Cardiac fibroblast (primary cell): ENCODE measurements around the gene SPDYE18.
A peak's percentile ranks its signal among the peaks of the same experiment; 100 is the strongest.
"Not testable (repeated sequence)": the region's sequence is repeated elsewhere in the genome, so short reads cannot be mapped to it uniquely, and the experiment has no call there.

ENCODE experiments used
- DNase-seq, 2 donors: peaks; one replicate each; pipeline versions ENCODE4 v3.0.0 to v3.0.0-alpha.2; 2010; ENCODE audit warnings: low read depth in 2 of 2
- H3K4me3 ChIP-seq, 2 donors: replicated peaks in 1 of 2; 1 replicate in 1 of 2; 2 replicates in 1 of 2; pipeline ENCODE4 v1.5.1; 2011; ENCODE audit warnings: low read depth in 2 of 2, low read length in 2 of 2, mild to moderate bottlenecking in 2 of 2, moderate library complexity in 1 of 2

Gene SPDYE18

GRCh38 chr7:77010074-77010680 is 52.2 kb downstream of the SPDYE18 start:
- not testable (repeated sequence) for H3K4me3 ChIP-seq
- DNase-seq: peak in 1 of 2 donors; percentile 70

GRCh38 chr7:77008000-77008399 is 54.4 kb downstream of the SPDYE18 start:
- not testable (repeated sequence) for H3K4me3 ChIP-seq
- DNase-seq: peak; percentile 40 to 56

GRCh38 chr7:77006127-77007110 is 55.9 kb downstream of the SPDYE18 start:
- not testable (repeated sequence) for DNase-seq, H3K4me3 ChIP-seq

DNA sequence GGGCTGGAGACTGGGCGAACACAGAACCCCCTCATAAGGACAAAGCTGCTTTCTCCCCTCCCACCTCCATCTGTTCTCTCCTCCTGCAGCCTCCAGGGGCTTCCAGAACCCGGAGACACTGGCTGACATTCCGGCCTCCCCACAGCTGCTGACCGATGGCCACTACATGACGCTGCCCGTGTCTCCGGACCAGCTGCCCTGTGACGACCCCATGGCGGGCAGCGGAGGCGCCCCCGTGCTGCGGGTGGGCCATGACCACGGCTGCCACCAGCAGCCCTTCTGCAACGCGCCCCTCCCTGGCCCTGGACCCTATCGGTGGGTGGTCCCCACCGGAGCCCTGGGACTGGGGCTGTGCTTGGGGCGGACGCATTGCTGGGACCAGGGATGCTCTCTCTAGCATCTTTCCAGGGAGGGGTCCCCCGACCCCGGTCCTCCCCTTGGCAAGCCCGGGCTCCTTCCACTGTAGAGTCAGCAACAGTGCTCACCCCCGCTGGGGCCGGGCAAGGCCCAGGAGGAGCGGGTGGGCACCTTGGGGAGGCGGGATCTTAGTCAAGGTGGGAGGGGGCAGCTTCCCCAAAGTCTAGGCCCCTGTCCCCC is 56.8 kb downstream of the SPDYE18 start:
- not testable (repeated sequence) for H3K4me3 ChIP-seq, DNase-seq

- not testable (repeated sequence) for DNase-seq, H3K4me3 ChIP-seq
Observed at GRCh38 chr7:77004151-77004550, 58.2 kb downstream of the SPDYE18 start.

- H3K4me3 ChIP-seq, DNase-seq: not testable (repeated sequence)
Observed at GRCh38 chr7:77003241-77003640, 59.1 kb downstream of the SPDYE18 start.

DNA sequence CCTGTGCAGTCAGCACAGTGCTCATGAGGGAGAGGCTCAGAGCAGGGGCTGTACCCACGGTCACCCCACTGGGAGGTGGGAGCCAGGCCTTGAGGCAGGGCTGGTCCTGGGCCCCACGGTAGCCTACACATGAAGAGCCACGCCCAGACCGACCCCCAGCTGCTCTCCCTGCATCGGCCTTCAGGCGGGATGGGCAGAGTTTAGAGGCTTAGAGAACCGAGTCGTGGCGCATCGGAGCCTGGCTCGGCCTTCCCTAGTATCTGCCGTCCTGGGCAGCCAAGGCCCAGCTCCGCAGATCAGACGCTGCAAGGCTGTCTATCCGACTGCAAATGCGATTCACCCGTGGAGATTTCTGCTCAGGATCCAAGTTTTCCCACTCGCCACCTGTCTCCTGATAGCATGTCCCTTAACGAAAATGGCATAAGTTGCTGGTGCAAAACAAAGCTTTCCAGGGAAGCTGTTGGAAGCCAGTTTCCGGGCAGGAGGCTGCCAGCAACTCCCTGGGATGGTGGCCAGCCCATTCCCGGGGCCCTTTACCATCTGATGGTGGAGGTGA is 59.6 kb downstream of the SPDYE18 start:
- not testable (repeated sequence) for DNase-seq

DNA sequence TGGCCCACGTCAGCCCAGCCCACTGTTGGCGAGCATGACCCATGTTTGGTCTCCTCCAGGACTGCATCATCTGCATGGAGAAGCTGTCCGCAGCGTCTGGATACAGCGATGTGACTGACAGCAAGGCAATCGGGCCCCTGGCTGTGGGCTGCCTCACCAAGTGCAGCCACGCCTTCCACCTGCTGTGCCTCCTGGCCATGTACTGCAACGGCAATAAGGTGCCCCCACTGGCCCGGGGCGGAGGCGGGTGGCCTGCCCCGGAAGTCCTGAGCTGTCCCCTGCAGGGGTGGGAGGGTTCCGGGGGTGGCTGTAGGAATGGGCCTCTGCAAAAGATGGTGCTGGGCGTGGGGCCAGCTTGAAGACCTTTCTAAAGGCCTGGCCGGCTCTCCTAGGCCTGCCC is 60.3 kb downstream of the SPDYE18 start:
- not testable (repeated sequence) for DNase-seq, H3K4me3 ChIP-seq

More for the DNA sequence above, 59.6 kb downstream of the SPDYE18 start:
- not testable (repeated sequence) for H3K4me3 ChIP-seq
